ENCODE results near the gene DYNC1H1. TPM values are rescaled to one million over a fixed set of nuclear protein-coding genes. Genes with fewer than 3 reads are reported as not detected.

DYNC1H1 gene
- total and polyA plus RNA-seq, 2 of the 13 experiments (the other 11 are each of a cell fraction or from before 2014, with no cell fraction given), result 74.4 to 239 TPM

DNA sequence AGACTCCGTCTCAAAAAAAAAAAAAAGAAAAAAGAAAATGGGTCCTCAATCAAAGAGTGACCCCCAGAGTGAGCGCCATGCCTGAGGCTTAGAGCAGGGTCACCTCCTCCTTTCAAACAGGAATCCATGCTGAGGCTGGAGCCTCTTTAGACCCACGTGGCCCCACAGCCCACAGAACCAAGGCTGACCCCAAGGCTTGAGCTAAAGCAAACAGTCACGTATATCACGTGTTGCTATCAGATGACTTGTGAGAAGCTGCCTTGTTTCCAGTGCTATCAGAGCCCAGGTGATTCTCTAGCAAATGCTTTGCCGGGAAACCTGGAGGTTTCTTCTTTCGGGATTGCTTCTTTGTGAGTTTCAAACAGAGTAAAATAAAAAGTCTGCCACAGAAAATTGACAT is 31.7 kb upstream of the DYNC1H1 start (continued):
- TF ChIP-seq, protein P1, sequence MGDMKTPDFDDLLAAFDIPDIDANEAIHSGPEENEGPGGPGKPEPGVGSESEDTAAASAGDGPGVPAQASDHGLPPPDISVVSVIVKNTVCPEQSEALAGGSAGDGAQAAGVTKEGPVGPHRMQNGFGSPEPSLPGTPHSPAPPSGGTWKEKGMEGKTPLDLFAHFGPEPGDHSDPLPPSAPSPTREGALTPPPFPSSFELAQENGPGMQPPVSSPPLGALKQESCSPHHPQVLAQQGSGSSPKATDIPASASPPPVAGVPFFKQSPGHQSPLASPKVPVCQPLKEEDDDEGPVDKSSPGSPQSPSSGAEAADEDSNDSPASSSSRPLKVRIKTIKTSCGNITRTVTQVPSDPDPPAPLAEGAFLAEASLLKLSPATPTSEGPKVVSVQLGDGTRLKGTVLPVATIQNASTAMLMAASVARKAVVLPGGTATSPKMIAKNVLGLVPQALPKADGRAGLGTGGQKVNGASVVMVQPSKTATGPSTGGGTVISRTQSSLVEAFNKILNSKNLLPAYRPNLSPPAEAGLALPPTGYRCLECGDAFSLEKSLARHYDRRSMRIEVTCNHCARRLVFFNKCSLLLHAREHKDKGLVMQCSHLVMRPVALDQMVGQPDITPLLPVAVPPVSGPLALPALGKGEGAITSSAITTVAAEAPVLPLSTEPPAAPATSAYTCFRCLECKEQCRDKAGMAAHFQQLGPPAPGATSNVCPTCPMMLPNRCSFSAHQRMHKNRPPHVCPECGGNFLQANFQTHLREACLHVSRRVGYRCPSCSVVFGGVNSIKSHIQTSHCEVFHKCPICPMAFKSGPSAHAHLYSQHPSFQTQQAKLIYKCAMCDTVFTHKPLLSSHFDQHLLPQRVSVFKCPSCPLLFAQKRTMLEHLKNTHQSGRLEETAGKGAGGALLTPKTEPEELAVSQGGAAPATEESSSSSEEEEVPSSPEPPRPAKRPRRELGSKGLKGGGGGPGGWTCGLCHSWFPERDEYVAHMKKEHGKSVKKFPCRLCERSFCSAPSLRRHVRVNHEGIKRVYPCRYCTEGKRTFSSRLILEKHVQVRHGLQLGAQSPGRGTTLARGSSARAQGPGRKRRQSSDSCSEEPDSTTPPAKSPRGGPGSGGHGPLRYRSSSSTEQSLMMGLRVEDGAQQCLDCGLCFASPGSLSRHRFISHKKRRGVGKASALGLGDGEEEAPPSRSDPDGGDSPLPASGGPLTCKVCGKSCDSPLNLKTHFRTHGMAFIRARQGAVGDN (CRISPR knock-in tag; IDR thresholded peaks at IDR 0.05), result peak; percentile 20; the same call in 1 of the 2 replicates
- TF ChIP-seq FOXA3 (CRISPR knock-in tag; IDR thresholded peaks at IDR 0.05) (0 out of 2 replicates have a peak, but pooled peaks have one; percentile 9), MYC (CRISPR knock-in tag; IDR thresholded peaks at IDR 0.05; ENCODE audit: borderline replicate concordance) (peak; percentile 47; the same call in 1 of the 2 replicates), SAP130 (CRISPR knock-in tag; IDR thresholded peaks at IDR 0.05; ENCODE audit: low read depth) (peak; percentile 29; the same call in 1 of the 2 replicates), ZNF782 (CRISPR knock-in tag; IDR thresholded peaks at IDR 0.05; ENCODE audit: borderline replicate concordance) (no peak)
- TF ChIP-seq, protein P2, sequence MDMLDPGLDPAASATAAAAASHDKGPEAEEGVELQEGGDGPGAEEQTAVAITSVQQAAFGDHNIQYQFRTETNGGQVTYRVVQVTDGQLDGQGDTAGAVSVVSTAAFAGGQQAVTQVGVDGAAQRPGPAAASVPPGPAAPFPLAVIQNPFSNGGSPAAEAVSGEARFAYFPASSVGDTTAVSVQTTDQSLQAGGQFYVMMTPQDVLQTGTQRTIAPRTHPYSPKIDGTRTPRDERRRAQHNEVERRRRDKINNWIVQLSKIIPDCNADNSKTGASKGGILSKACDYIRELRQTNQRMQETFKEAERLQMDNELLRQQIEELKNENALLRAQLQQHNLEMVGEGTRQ (IDR thresholded peaks at IDR 0.05; ENCODE audit: low read depth, low read length), result peak; percentile 75
- TF ChIP-seq, protein P2 (CRISPR knock-in tag; IDR thresholded peaks at IDR 0.05; ENCODE audit: borderline replicate concordance), result peak; percentile 61; the same call in 1 of the 2 replicates
